OCI-LY1 (cell line): ENCODE data around the gene MGME1.

ENCODE experiments used
- EZH2 ChIP-seq: fragments of 200-600 bp; sonication (generic), shearing (Covaris generic); IDR thresholded peaks from 2 replicates; pipeline ENCODE4 v1.8.0; 2017; ENCODE audit warnings: borderline replicate concordance, mixed run types, mild to moderate bottlenecking, antibody characterized with exemption, low read length, moderate library complexity, mixed read lengths
- TF ChIP-seq, protein P1 (sequence below): fragments of 200-600 bp; sonication (generic), shearing (Covaris generic); IDR thresholded peaks from 2 replicates; pipeline ENCODE4 v1.5.1; 2017; ENCODE audit warnings: mild to moderate bottlenecking, antibody characterized with exemption, low read length, moderate library complexity, mixed read lengths

DNA sequence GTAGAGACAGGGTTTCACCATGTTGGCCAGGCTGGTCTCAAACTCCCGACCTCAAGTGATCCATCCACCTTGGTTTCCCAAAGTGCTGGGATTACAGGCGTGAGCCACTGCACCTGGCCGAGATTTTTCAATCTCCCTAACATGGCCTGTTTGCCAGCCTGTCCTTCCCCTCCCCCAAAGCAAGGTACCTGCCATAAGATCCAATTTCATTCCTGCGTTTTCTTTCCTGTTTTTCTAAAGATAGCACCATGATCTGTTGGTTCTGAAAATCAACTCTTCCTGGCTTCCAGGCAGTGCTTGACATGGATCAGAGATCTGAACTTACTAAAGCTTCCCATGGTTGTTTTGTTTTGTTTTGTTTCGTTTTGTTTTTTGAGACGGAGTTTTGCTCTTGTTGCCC lies 7.5 kb downstream of the MGME1 start:
- TF ChIP-seq, protein P1, sequence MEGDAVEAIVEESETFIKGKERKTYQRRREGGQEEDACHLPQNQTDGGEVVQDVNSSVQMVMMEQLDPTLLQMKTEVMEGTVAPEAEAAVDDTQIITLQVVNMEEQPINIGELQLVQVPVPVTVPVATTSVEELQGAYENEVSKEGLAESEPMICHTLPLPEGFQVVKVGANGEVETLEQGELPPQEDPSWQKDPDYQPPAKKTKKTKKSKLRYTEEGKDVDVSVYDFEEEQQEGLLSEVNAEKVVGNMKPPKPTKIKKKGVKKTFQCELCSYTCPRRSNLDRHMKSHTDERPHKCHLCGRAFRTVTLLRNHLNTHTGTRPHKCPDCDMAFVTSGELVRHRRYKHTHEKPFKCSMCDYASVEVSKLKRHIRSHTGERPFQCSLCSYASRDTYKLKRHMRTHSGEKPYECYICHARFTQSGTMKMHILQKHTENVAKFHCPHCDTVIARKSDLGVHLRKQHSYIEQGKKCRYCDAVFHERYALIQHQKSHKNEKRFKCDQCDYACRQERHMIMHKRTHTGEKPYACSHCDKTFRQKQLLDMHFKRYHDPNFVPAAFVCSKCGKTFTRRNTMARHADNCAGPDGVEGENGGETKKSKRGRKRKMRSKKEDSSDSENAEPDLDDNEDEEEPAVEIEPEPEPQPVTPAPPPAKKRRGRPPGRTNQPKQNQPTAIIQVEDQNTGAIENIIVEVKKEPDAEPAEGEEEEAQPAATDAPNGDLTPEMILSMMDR: no peak
- no peak for TF ChIP-seq EZH2
